GM19452 (cell line): ENCODE data around the gene TSPYL1.
A peak's percentile ranks its signal among the peaks of the same experiment; 100 is the strongest.
"Not testable (repeated sequence)": the region's sequence is repeated elsewhere in the genome, so short reads cannot be mapped to it uniquely, and the experiment has no call there.

Source experiments
- ATAC-seq: cut with Tn5 transposase; IDR thresholded peaks from one replicate; pipeline ENCODE4 v1.9.1; 2021; ENCODE audit not compliant: unreplicated experiment

The TSPYL1 gene

GRCh38 chr6:116279232-116280160 is at the start of gene TSPYL1:
Gene TSPYL1 (minus strand): TSS chr6:116279930. CDS start chr6:116279830, 100 bp downstream.
- peak; percentile 94 for ATAC-seq

GRCh38 chr6:116329156-116329555 is 49.4 kb upstream of the TSPYL1 start:
- ATAC-seq = no peak

GRCh38 chr6:116328528-116328903 is 48.8 kb upstream of the TSPYL1 start:
- no peak for ATAC-seq

- no peak for ATAC-seq
These were observed 48.2 kb upstream of the TSPYL1 start for GRCh38 chr6:116327803-116328527.

GRCh38 chr6:116326996-116327395 is 47.3 kb upstream of the TSPYL1 start:
- ATAC-seq = no peak

- no peak for ATAC-seq
These were observed 46.5 kb upstream of the TSPYL1 start for GRCh38 chr6:116326181-116326671.

GRCh38 chr6:116325634-116326132 is 46.0 kb upstream of the TSPYL1 start:
- ATAC-seq = not testable (repeated sequence)

GRCh38 chr6:116323863-116324262 is 44.1 kb upstream of the TSPYL1 start:
- ATAC-seq = no peak

GRCh38 chr6:116321933-116322332 is 42.2 kb upstream of the TSPYL1 start:
- ATAC-seq = not testable (repeated sequence)

- ATAC-seq = no peak
These were observed 37.2 kb upstream of the TSPYL1 start for GRCh38 chr6:116316772-116317467.

GRCh38 chr6:116314878-116315277 is 35.1 kb upstream of the TSPYL1 start:
- ATAC-seq = no peak

- ATAC-seq = no peak
These were observed 34.5 kb upstream of the TSPYL1 start for GRCh38 chr6:116314218-116314617.

- no peak for ATAC-seq
These were observed 33.5 kb upstream of the TSPYL1 start for GRCh38 chr6:116313101-116313776.

- ATAC-seq = no peak
These were observed 29.9 kb upstream of the TSPYL1 start for GRCh38 chr6:116309657-116310056.

- ATAC-seq = no peak
These were observed 29.3 kb upstream of the TSPYL1 start for GRCh38 chr6:116309001-116309400.

- no peak for ATAC-seq
These were observed 27.9 kb upstream of the TSPYL1 start for GRCh38 chr6:116307633-116308032.

- no peak for ATAC-seq
These were observed 27.3 kb upstream of the TSPYL1 start for GRCh38 chr6:116307001-116307400.

- no peak for ATAC-seq
These were observed 24.9 kb upstream of the TSPYL1 start for GRCh38 chr6:116304538-116305097.

GRCh38 chr6:116301104-116301503 is 21.4 kb upstream of the TSPYL1 start:
- no peak for ATAC-seq

- ATAC-seq = no peak
These were observed 20.8 kb upstream of the TSPYL1 start for GRCh38 chr6:116300566-116300965.
